Ishikawa (cell line): ENCODE data around the gene WIPF2.

Experiments
- CEBPB ChIP-seq: IDR thresholded peaks from 2 replicates; pipeline ENCODE4 v1.6.1; 2012
- CREB1 ChIP-seq: IDR thresholded peaks from 2 replicates; pipeline ENCODE4 v1.6.1; 2012; ENCODE audit warnings: low read depth
- EGR1 ChIP-seq: IDR thresholded peaks from 2 replicates; pipeline ENCODE4 v1.6.1; 2012
- EP300 ChIP-seq: IDR thresholded peaks from 2 replicates; pipeline ENCODE4 v1.6.1; 2012; ENCODE audit warnings: borderline replicate concordance
- FOXM1 ChIP-seq: IDR thresholded peaks from 2 replicates; pipeline ENCODE4 v1.6.1; 2012; ENCODE audit warnings: low read depth, borderline replicate concordance
- NFIC ChIP-seq: IDR thresholded peaks from 2 replicates; pipeline ENCODE4 v1.6.1; 2012
- RAD21 ChIP-seq: IDR thresholded peaks from 2 replicates; pipeline ENCODE4 v1.6.1; 2012; ENCODE audit warnings: low read depth
- TAF1 ChIP-seq: IDR thresholded peaks from 2 replicates; pipeline ENCODE4 v1.6.1; 2012; ENCODE audit warnings: low read depth, mild to moderate bottlenecking
- TCF12 ChIP-seq: IDR thresholded peaks from 2 replicates; pipeline ENCODE4 v1.6.1; 2012; ENCODE audit warnings: low read depth
- TEAD4 ChIP-seq: IDR thresholded peaks from 2 replicates; pipeline ENCODE4 v1.6.1; 2012
- YY1 ChIP-seq: IDR thresholded peaks from 2 replicates; pipeline ENCODE4 v1.6.1; 2012; ENCODE audit warnings: low read depth
- ZBTB7A ChIP-seq: IDR thresholded peaks from 2 replicates; pipeline ENCODE4 v1.6.1; 2012; ENCODE audit warnings: low read depth
- TF ChIP-seq, protein P1 (sequence below): IDR thresholded peaks from 2 replicates; pipeline ENCODE4 v1.6.1; 2012
- TF ChIP-seq, protein P2 (sequence below): IDR thresholded peaks from 2 replicates; pipeline ENCODE4 v1.6.1; 2012
- TF ChIP-seq, protein P3 (sequence below): IDR thresholded peaks from 2 replicates; pipeline ENCODE4 v1.6.1; 2012; ENCODE audit warnings: low read depth, mild to moderate bottlenecking

WIPF2 gene

DNA sequence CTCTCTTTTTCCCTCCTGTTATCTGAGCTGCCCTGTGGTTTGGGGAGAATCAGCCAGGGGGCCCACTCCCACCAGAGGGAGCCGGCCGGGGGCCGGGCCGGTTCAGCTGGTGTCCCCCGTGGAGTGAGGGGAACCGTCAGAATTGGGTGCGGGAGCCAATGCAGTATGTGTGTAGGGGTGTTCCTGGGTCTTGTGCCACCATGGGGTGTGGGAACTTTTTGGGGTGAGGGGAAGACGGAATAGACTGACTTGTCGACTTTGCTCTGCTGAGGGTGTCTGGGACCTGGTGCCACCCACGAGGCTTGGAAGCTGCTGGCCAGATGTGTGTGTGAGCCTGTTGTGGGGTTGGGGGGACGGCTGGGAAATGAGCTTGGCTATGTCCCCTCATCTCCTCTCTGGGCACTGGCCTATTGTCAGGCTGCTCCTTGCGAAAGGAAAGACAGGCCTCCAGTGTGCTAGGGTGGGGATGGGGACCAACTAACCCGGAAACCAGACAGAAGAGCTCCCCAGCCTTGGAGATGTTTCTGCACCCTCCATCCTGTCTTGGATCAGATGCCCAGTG lies 99.8 kb downstream of the WIPF2 start:
- TF ChIP-seq, protein P1, sequence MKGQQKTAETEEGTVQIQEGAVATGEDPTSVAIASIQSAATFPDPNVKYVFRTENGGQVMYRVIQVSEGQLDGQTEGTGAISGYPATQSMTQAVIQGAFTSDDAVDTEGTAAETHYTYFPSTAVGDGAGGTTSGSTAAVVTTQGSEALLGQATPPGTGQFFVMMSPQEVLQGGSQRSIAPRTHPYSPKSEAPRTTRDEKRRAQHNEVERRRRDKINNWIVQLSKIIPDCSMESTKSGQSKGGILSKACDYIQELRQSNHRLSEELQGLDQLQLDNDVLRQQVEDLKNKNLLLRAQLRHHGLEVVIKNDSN, result no peak
- TF ChIP-seq CEBPB, result no peak
- TF ChIP-seq ZBTB7A, result no peak
- TF ChIP-seq, protein P2, sequence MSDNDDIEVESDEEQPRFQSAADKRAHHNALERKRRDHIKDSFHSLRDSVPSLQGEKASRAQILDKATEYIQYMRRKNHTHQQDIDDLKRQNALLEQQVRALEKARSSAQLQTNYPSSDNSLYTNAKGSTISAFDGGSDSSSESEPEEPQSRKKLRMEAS, result no peak

DNA sequence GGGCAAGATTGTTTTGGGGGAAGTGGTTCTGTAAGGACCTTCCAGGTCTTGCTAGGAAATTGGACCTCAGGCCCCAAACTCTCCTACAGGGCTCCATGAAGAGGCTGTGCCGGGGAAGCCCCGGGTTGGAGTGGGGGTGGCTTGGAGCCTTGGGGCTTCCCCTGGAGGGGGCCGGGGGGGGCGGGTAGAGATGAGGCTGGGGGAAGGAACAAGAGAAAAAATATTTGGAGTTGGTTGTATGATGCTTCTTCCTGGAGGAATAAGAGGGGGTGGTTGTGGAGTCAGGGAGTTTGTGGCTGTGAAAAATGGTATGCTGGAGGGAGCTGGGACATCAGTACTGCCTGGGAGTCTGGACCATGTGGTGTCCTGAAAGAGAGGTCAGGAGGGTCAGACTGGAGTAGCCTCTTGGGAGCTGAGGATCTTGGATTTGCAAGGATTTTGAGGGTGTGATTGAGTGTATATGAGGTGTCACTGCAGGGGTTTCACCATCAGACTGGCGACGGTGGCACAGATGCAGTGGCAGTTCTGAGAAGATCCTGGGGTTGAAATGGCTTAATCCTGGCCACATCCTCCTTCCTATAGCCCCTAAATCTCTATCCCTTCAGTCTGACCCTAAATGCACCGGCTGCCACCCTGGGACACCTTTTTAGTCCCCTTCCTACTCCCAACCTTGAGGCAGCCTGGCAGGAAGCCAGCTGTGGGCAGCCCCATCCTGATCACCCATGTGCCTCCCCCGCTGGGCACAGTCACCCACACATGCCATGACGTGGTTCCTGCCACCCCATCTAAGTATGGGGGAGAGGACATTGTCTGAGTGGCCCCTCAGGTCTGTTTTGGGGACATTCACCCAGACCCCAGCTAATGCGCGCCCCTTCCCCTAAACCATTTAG lies 100.8 kb downstream of the WIPF2 start:
- TF ChIP-seq CEBPB (no peak), NFIC (peak; percentile 56; the same call in 1 of the 2 replicates)

DNA sequence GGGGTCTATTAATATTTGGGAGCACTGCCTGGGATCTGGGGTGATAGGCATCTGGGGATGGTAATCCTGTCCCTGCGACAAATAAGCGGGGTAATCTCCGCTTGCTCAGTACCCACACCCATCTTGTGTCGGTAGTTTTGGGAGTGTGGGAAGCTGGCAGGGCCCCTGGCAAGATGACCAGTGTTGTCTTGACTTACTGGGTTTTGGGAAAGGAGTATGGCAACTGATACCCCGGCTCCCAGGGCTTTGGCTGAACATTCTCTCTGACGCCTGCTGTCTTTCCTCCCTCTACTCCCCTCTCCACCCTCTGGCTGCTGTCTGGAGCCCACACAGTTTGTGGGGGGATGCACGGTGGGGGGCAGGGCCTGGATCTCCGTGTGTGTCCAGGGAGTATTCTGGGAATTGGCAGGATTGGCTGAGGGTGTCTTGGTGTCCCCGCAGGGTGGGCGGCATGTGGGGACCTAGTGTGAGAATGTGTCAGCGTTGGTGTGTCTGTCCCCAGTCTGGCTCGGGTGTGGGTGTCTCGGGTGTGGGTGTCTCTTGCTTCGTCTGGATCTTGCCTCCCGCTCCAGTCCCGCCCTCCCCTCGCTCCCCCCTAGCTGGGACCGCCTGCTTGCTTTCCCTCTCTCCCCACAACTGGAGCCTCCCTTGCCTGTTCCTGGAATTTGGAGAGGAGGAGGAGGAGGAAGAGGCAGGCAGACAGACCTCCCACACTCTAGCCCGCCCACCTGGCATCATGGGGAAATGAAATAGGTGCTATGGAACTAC lies 101.8 kb downstream of the WIPF2 start:
- no peak for TF ChIP-seq RAD21
- TF ChIP-seq, protein P1, result no peak
- TF ChIP-seq, protein P2, result 0 out of 2 replicates have a peak, but pooled peaks have one; percentile 10
- TF ChIP-seq EP300, result no peak
- no peak for TF ChIP-seq NFIC

DNA sequence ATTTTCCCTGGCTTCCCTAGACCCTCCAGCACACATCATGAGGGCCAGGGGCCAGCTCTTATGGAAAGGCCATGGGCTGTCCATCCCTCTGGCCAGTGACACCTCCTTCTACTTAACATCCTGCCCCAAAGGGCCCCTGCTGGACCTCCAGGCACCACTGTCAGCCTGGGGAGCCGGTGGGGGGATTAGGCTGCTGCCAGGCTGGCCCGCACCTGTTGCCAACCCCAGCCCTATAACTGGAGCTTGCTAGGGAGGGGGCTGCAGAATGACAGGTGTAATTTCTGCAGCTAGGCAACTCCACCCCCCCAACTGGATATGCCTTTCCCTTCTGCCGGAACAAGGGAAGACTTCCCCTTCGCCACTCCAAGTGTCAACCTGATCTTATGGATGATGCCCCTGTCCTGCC lies 102.4 kb downstream of the WIPF2 start:
- TF ChIP-seq, protein P2, result no peak
- TF ChIP-seq EGR1, result no peak
- TF ChIP-seq TEAD4, result no peak
- TF ChIP-seq TAF1, result no peak
- no peak for TF ChIP-seq FOXM1
- TF ChIP-seq TCF12, result no peak
- TF ChIP-seq, protein P1, result no peak
- TF ChIP-seq YY1, result no peak
- TF ChIP-seq EP300, result no peak
- no peak for TF ChIP-seq CEBPB
- no peak for TF ChIP-seq ZBTB7A
- TF ChIP-seq, protein P3, sequence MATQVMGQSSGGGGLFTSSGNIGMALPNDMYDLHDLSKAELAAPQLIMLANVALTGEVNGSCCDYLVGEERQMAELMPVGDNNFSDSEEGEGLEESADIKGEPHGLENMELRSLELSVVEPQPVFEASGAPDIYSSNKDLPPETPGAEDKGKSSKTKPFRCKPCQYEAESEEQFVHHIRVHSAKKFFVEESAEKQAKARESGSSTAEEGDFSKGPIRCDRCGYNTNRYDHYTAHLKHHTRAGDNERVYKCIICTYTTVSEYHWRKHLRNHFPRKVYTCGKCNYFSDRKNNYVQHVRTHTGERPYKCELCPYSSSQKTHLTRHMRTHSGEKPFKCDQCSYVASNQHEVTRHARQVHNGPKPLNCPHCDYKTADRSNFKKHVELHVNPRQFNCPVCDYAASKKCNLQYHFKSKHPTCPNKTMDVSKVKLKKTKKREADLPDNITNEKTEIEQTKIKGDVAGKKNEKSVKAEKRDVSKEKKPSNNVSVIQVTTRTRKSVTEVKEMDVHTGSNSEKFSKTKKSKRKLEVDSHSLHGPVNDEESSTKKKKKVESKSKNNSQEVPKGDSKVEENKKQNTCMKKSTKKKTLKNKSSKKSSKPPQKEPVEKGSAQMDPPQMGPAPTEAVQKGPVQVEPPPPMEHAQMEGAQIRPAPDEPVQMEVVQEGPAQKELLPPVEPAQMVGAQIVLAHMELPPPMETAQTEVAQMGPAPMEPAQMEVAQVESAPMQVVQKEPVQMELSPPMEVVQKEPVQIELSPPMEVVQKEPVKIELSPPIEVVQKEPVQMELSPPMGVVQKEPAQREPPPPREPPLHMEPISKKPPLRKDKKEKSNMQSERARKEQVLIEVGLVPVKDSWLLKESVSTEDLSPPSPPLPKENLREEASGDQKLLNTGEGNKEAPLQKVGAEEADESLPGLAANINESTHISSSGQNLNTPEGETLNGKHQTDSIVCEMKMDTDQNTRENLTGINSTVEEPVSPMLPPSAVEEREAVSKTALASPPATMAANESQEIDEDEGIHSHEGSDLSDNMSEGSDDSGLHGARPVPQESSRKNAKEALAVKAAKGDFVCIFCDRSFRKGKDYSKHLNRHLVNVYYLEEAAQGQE, result no peak
- TF ChIP-seq CREB1, result no peak
- no peak for TF ChIP-seq RAD21
- no peak for TF ChIP-seq NFIC

DNA sequence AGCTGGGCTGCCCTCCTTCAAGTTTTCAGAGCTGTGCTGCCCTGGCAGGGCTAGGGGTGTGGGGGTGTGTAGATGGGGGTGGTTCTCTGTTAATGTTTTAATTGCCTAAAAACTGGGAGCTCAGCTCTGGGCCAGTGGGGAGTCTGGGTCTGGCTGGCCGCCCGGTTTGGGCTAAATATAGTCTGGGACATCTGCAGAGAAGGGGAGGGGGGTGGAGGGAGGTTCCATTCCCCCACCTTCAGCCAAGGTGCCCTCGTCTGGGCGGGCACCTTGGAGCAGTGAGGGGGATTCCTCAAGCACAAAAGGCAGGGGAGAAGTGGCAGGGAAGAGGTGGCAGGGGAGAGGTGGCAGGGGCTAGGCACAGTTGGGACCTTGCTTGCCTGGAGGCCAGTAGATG lies 102.9 kb downstream of the WIPF2 start:
- TF ChIP-seq NFIC (peak; percentile 71), TCF12 (peak; percentile 46; the same call in 1 of the 2 replicates), YY1 (no peak)

DNA sequence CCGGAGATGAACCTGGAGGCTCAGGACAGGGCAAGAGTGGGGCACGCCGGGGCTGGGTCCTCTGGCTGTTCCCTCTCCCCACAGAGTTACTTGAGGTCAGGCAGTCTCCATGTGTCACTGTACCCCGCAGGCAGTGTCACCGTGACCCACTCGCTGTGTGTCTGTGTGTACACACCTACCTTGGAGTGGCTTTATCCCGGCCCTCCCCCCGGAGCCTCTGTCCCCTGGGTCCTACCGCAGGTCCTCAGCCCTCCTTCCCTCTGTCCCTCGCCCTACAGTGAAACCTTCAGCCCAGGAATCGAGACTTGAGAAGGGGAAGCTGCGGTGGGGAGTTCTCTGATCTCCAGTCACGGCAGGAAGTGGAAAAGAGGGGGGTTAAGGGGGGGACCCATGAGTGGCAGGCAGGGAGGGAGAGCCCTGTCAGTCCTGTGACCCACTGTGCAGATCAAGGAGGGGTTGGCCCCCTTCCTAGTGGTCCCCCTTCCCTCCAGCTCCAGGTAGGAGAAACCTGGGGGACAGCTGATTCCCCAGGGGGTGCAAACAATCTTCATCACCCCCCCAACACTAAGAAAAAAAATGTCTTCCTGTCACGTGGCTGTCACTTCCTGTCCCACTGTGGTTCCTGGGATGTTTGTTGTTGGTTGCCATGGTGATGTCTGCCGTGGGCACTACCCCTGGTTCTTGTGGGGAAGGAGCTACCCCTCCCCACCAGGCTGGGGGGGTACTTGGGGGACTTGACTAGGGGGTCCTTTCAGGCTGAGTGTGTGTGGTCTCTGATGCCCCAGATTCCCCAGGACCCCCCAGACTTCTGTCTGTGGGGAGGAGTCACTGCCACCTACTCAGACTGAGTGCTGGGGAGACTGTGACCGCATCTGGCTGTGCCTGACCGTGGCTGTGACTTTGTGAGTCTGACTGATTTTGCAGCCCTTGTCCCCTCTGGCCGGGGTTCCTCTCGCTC lies 103.5 kb downstream of the WIPF2 start:
- no peak for TF ChIP-seq ZBTB7A
- TF ChIP-seq, protein P1, result peak; percentile 96
